ENCODE data around the gene MIEN1. TPM values are rescaled to one million over a fixed set of nuclear protein-coding genes. Genes with fewer than 3 reads are reported as not detected.

MIEN1 gene
- total and polyA plus RNA-seq, 2 donors (not counting 1 experiment from before 2014, with no cell fraction given), result 41.1 to 63.2 TPM

DNA sequence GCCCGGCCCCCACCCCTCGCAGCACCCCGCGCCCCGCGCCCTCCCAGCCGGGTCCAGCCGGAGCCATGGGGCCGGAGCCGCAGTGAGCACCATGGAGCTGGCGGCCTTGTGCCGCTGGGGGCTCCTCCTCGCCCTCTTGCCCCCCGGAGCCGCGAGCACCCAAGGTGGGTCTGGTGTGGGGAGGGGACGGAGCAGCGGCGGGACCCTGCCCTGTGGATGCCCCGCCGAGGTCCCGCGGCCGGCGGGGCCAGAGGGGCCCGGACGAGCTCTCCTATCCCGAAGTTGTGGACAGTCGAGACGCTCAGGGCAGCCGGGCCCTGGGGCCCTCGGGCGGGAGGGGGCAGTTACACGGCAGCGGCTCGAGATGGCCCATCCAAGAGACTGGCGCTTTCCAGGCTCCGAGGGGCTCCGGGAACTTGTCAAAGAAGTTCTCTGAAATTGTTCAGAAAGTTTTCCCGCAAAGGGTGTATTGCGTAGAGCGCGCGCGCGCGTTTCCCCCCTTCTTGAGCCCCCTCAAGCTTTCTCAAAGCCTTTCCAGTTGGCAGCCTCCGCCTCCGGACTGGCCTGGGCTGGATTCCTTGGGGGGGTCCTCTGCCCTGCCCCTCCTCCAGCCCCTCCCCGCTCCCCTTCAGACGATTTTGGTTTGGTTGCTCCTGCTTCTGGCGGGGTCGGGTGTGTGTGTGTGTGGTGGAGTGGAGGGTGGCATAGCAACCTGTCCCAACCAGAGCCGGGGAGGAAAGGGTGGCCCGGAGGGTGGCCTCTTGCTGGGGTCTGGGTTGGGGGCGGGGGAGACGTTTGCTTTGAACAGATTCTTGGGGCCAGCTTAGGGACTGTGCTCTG, 30.0 kb downstream of the MIEN1 start:
- peaks cover 0 to 4% (median 0%) of the 10 kb centered on the region in 3 donors for H3K9me3 ChIP-seq (ENCODE audit: control extremely low read depth in 1 of 3, control insufficient read depth in 2 of 3, insufficient read depth in 1 of 3, low read length in 2 of 3)
- peak overlapping the region; percentile 58 for H3K4me2 ChIP-seq (replicated peaks; ENCODE audit: low read depth, low read length, poor library complexity, severe bottlenecking)
- no peak overlapping the region for H3K27ac Mint-ChIP-seq
- peaks cover 6 to 17% of the 10 kb centered on the region in 2 donors for H3K4me1 ChIP-seq (ENCODE audit: control insufficient read depth in 2 of 2, insufficient read depth in 2 of 2, low read length in 2 of 2)
- peak; percentile 24 for TF ChIP-seq EZH2 (IDR thresholded peaks at IDR 0.05; ENCODE audit: borderline replicate concordance, insufficient read depth, low read depth, low read length, poor library complexity, severe bottlenecking)
- TF ChIP-seq, protein P1, sequence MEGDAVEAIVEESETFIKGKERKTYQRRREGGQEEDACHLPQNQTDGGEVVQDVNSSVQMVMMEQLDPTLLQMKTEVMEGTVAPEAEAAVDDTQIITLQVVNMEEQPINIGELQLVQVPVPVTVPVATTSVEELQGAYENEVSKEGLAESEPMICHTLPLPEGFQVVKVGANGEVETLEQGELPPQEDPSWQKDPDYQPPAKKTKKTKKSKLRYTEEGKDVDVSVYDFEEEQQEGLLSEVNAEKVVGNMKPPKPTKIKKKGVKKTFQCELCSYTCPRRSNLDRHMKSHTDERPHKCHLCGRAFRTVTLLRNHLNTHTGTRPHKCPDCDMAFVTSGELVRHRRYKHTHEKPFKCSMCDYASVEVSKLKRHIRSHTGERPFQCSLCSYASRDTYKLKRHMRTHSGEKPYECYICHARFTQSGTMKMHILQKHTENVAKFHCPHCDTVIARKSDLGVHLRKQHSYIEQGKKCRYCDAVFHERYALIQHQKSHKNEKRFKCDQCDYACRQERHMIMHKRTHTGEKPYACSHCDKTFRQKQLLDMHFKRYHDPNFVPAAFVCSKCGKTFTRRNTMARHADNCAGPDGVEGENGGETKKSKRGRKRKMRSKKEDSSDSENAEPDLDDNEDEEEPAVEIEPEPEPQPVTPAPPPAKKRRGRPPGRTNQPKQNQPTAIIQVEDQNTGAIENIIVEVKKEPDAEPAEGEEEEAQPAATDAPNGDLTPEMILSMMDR (IDR thresholded peaks at IDR 0.05), result no peak
- no peaks in the 10 kb centered on the region for H3K9me3 Mint-ChIP-seq (ENCODE audit: insufficient read depth)
- no peak overlapping the region for H3K27ac ChIP-seq (ENCODE audit: low read length in 2 of 2)
- peaks cover 0 to 1% of the 10 kb centered on the region in 2 experiments for H3K36me3 ChIP-seq (replicated peaks in 1 of 2; ENCODE audit: control extremely low read depth in 1 of 2, control insufficient read depth in 1 of 2, extremely low read depth in 1 of 2, insufficient read depth in 2 of 2, low read length in 1 of 2)
- ATAC-seq (ENCODE audit: low read depth) (no peak), DNase-seq (no peak)
- no peaks in the 10 kb centered on the region for H3K79me2 ChIP-seq (ENCODE audit: control insufficient read depth, insufficient read depth, low read length)
- peak overlapping the region in 1 of 5 experiments; percentile 9 for H3K4me3 ChIP-seq (ENCODE audit: control extremely low read depth in 1 of 5, extremely low read depth in 1 of 5, insufficient read depth in 1 of 5, low read depth in 2 of 5, low read length in 4 of 5)
- peak overlapping the region; percentile 22 for H2AFZ ChIP-seq (ENCODE audit: insufficient read depth, low read depth, low read length, poor library complexity, severe bottlenecking)
- peaks cover 0 to 33% (median 17%) of the 10 kb centered on the region in 4 experiments for H3K27me3 ChIP-seq (replicated peaks in 1 of 4; ENCODE audit: control extremely low read depth in 1 of 4, control insufficient read depth in 3 of 4, insufficient read depth in 4 of 4, low read length in 3 of 4)
- POLR2A ChIA-PET, result interaction anchor here (0.6 kb wide), 1 partner anchor 43 kb away, joined by 4 read pairs; no protein-coding TSS in a partner anchor
- H3K4me1 Mint-ChIP-seq, result peaks cover 11% of the 10 kb centered on the region
- intact Hi-C loops (cut with micrococcal nuclease), result no loop called here
- CTCF ChIA-PET, result interaction anchor here (0.9 to 1.1 kb wide), 2 partner anchors 18 to 68 kb away, joined by 3 read pairs; no protein-coding TSS in a partner anchor
- WGBS (ENCODE audit: insufficient coverage), result 5% methylated on average over 51 of the region's 57 CpGs
- peak overlapping the region; percentile 11 for H3K9ac ChIP-seq (ENCODE audit: low read length)
- no peak overlapping the region for H3K4me3 Mint-ChIP-seq
- peaks cover 33% of the 10 kb centered on the region for H3K27me3 Mint-ChIP-seq
- no peaks in the 10 kb centered on the region for H4K20me1 ChIP-seq (ENCODE audit: control insufficient read depth, insufficient read depth, low read length, poor library complexity, severe bottlenecking)

DNA sequence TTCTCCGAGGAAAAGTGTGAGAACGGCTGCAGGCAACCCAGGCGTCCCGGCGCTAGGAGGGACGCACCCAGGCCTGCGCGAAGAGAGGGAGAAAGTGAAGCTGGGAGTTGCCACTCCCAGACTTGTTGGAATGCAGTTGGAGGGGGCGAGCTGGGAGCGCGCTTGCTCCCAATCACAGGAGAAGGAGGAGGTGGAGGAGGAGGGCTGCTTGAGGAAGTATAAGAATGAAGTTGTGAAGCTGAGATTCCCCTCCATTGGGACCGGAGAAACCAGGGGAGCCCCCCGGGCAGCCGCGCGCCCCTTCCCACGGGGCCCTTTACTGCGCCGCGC, 30.5 kb downstream of the MIEN1 start, which contains the start of gene ERBB2:
Gene ERBB2 (plus strand): TSS at position 247 of the 330 bp plus-strand sequence. CDS start 175 bp downstream, outside the sequence.
- Mint-ChIP-seq H3K27ac (no peak within 1 kb of the TSS), H3K27me3 (peaks cover 33% of the 10 kb centered on the region), H3K9me3 (ENCODE audit: insufficient read depth) (no peaks in the 10 kb centered on the region), H3K4me1 (peaks cover 11% of the 10 kb centered on the region), H3K4me3 (peak within 1 kb of the TSS; percentile 52)
- ChIA-PET POLR2A (no interaction called here), CTCF (no interaction called here)
- peak within 1 kb of the TSS; percentile 58 for H3K4me2 ChIP-seq (replicated peaks; ENCODE audit: low read depth, low read length, poor library complexity, severe bottlenecking)
- H3K27ac ChIP-seq (ENCODE audit: low read length in 2 of 2), result no peak within 1 kb of the TSS
- peak within 1 kb of the TSS; percentile 22 for H2AFZ ChIP-seq (ENCODE audit: insufficient read depth, low read depth, low read length, poor library complexity, severe bottlenecking)
- peak within 1 kb of the TSS; percentile 11 for H3K9ac ChIP-seq (ENCODE audit: low read length)
- ATAC-seq (ENCODE audit: low read depth) (no peak), DNase-seq (no peak)
- peaks cover 0 to 6% of the 10 kb centered on the region in 2 experiments for H3K36me3 ChIP-seq (replicated peaks in 1 of 2; ENCODE audit: control extremely low read depth in 1 of 2, control insufficient read depth in 1 of 2, extremely low read depth in 1 of 2, insufficient read depth in 2 of 2, low read length in 1 of 2)
- peaks cover 0 to 33% (median 17%) of the 10 kb centered on the region in 4 experiments for H3K27me3 ChIP-seq (replicated peaks in 1 of 4; ENCODE audit: control extremely low read depth in 1 of 4, control insufficient read depth in 3 of 4, insufficient read depth in 4 of 4, low read length in 3 of 4)
- intact Hi-C loops (cut with micrococcal nuclease), result no loop called here
- TF ChIP-seq EZH2 (IDR thresholded peaks at IDR 0.05; ENCODE audit: borderline replicate concordance, insufficient read depth, low read depth, low read length, poor library complexity, severe bottlenecking), result peak; percentile 50
- TF ChIP-seq, protein P1 (IDR thresholded peaks at IDR 0.05), result no peak
- H3K79me2 ChIP-seq (ENCODE audit: control insufficient read depth, insufficient read depth, low read length), result no peaks in the 10 kb centered on the region
- peaks cover 0 to 4% (median 0%) of the 10 kb centered on the region in 3 donors for H3K9me3 ChIP-seq (ENCODE audit: control extremely low read depth in 1 of 3, control insufficient read depth in 2 of 3, insufficient read depth in 1 of 3, low read length in 2 of 3)
- H4K20me1 ChIP-seq (ENCODE audit: control insufficient read depth, insufficient read depth, low read length, poor library complexity, severe bottlenecking), result no peaks in the 10 kb centered on the region
- H3K4me3 ChIP-seq (ENCODE audit: control extremely low read depth in 1 of 5, extremely low read depth in 1 of 5, insufficient read depth in 1 of 5, low read depth in 2 of 5, low read length in 4 of 5), result peak within 1 kb of the TSS in 1 of 5 experiments; percentile 9
- H3K4me1 ChIP-seq (ENCODE audit: control insufficient read depth in 2 of 2, insufficient read depth in 2 of 2, low read length in 2 of 2), result peaks cover 6 to 17% of the 10 kb centered on the region in 2 donors
- 22% methylated on average over 20 of the region's 20 CpGs for WGBS (ENCODE audit: insufficient coverage)
